Smooth muscle cell (in vitro differentiated cells): Measurements from ENCODE around the gene SLC28A1. TPM values are rescaled to one million over a fixed set of nuclear protein-coding genes. Genes with fewer than 3 reads are reported as not detected.

Experiments used
- DNase-seq: peaks from one replicate; lab custom pipeline; 2025; ENCODE audit not compliant: unreplicated experiment; lab: John Stamatoyannopoulos, UW
- H2AFZ ChIP-seq: fragments of 200-600 bp; sonication (generic); 2 replicates; pipeline ENCODE4 v1.6.0; 2016; ENCODE audit warnings: antibody characterized with exemption, low read depth, mild to moderate bottlenecking
- H3F3A ChIP-seq: fragments of 200-600 bp; sonication (generic); 2 replicates; pipeline ENCODE4 v1.6.0; 2017; ENCODE audit warnings: antibody characterized with exemption, low read depth
- H3K27ac ChIP-seq: fragments of 200-600 bp; sonication (generic); 2 replicates; pipeline ENCODE4 v1.5.1; 2016; ENCODE audit warnings: low read depth, mild to moderate bottlenecking
- H3K27me3 ChIP-seq: fragments of 200-600 bp; sonication (generic); 2 replicates; pipeline ENCODE4 v1.6.1; 2016; ENCODE audit warnings: low read depth, mild to moderate bottlenecking
- H3K36me3 ChIP-seq: fragments of 200-600 bp; sonication (generic); 2 replicates; pipeline ENCODE4 v1.5.1; 2016; ENCODE audit warnings: low read depth
- H3K4me1 ChIP-seq: fragments of 200-600 bp; sonication (generic); 2 replicates; pipeline ENCODE4 v1.5.1; 2016; ENCODE audit warnings: low read depth
- H3K4me2 ChIP-seq: fragments of 200-600 bp; sonication (generic); 2 replicates; pipeline ENCODE4 v1.6.0; 2016; ENCODE audit warnings: mild to moderate bottlenecking
- H3K4me3 ChIP-seq: fragments of 200-600 bp; sonication (generic); 2 replicates; pipeline ENCODE4 v1.5.1; 2016; ENCODE audit warnings: mild to moderate bottlenecking
- H3K79me2 ChIP-seq: fragments of 200-600 bp; sonication (generic); 2 replicates; pipeline ENCODE4 v1.6.0; 2016; ENCODE audit warnings: low read depth, mild to moderate bottlenecking
- H3K9ac ChIP-seq: fragments of 200-600 bp; sonication (generic); 2 replicates; pipeline ENCODE4 v1.6.0; 2016; ENCODE audit warnings: low read depth
- H3K9me3 ChIP-seq: fragments of 200-600 bp; sonication (generic); replicated peaks from 2 replicates; pipeline ENCODE4 v1.5.1; 2016; ENCODE audit warnings: low read depth
- H4K20me1 ChIP-seq: fragments of 200-600 bp; sonication (generic); 2 replicates; pipeline ENCODE4 v1.6.0; 2016; ENCODE audit warnings: low read depth
- CTCF ChIP-seq: fragments of 200-600 bp; sonication (generic); IDR thresholded peaks from 2 replicates; pipeline ENCODE4 v1.5.1; 2017; ENCODE audit warnings: borderline replicate concordance, mild to moderate bottlenecking, antibody characterized with exemption; ENCODE audit not compliant: insufficient read depth, poor library complexity, severe bottlenecking
- WGBS: methylation state at CpG from one replicate; pipeline ENCODE4 v1.1.7; 2016; ENCODE audit warnings: low lambda C conversion rate; 5-methylcytosine and 5-hydroxymethylcytosine counted together
- polyA plus RNA-seq: library from polyadenylated mRNA; unstranded; fragments of >200 nt; fragmentation: Nextera tagmentation; extraction: Ambion mirVana; gene quantifications from 2 replicates; pipeline ENCODE4 v1.2.1, GENCODE V29; 2016
- total RNA-seq: library from RNA; depleted of rRNA; stranded (reverse); fragments of >200 nt; gene quantifications from 2 replicates; pipeline ENCODE4 v1.2.3, GENCODE V29; 2014

SLC28A1 gene
- total and polyA plus RNA-seq, 2 experiments from 2014 or later = 0.09 TPM; not detected in 1

GRCh38 chr15:84988909-84989644 is 104.6 kb downstream of the SLC28A1 start:
- Histone ChIP-seq H3K4me3 (no peak overlapping the region), H3K4me2 (no peak overlapping the region), H3K9me3 (no peaks in the 10 kb centered on the region), H3F3A (no peaks in the 10 kb centered on the region), H3K9ac (no peak overlapping the region), H3K27ac (no peak overlapping the region), H3K4me1 (no peaks in the 10 kb centered on the region), H3K36me3 (no peaks in the 10 kb centered on the region), H4K20me1 (peaks cover 99% of the 10 kb centered on the region), H3K27me3 (no peaks in the 10 kb centered on the region), H2AFZ (no peak overlapping the region), H3K79me2 (peaks cover 63% of the 10 kb centered on the region)
- WGBS = 90% methylated on average over 2 of the region's 2 CpGs
- TF ChIP-seq CTCF = no peak
- no peak for DNase-seq

GRCh38 chr15:84990507-84990906 is 106.0 kb downstream of the SLC28A1 start:
- no peak for DNase-seq
- Histone ChIP-seq H3K27me3 (no peaks in the 10 kb centered on the region), H4K20me1 (peaks cover 99% of the 10 kb centered on the region), H3K9ac (no peak overlapping the region), H3K4me1 (no peaks in the 10 kb centered on the region), H3K9me3 (no peaks in the 10 kb centered on the region), H3K36me3 (no peaks in the 10 kb centered on the region), H3K4me2 (no peak overlapping the region), H3F3A (no peaks in the 10 kb centered on the region), H2AFZ (no peak overlapping the region), H3K4me3 (no peak overlapping the region), H3K79me2 (peaks cover 57% of the 10 kb centered on the region), H3K27ac (no peak overlapping the region)
- WGBS = 79% methylated on average over 1 of the region's 1 CpG
- no peak for TF ChIP-seq CTCF

DNA sequence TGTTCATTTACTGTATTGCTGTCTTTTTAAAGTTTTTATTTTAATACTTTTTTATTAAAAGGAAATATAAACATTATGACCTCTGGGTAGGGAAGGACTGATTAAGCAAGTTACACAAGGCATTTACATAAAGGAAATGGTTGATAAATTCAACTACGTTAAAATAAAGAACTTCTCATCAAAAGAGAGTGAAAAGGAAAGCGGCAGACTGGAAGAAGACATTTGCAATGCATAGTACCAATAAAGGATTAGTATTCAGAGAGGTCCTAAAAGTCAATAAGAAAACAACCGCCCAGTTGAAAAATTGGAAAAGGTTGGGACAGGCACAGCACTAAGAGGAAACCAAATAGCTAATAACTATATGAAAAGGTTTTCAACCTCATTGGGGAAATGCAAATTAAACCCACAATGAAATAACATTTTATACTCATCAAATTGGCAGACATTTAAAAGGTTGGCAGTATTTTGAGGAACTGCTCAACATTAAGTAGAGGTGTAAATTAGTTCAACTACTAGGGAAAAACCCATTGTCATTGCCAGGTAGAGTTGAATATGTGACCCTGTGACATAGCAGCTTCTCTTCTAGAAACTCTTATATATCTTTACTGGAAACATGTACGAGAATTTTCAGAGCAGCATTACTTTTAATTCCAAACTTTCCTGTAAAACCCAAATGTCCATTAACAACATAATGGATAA is 106.7 kb downstream of the SLC28A1 start:
- peaks cover 98% of the 10 kb centered on the region for H4K20me1 ChIP-seq
- no peaks in the 10 kb centered on the region for H3K4me1 ChIP-seq
- no peak overlapping the region for H2AFZ ChIP-seq
- WGBS = 92% methylated on average over 4 of the region's 4 CpGs
- no peak overlapping the region for H3K4me3 ChIP-seq
- H3K79me2 ChIP-seq = peaks cover 55% of the 10 kb centered on the region
- no peak overlapping the region for H3K9ac ChIP-seq
- no peak overlapping the region for H3K27ac ChIP-seq
- no peak overlapping the region for H3K4me2 ChIP-seq
- no peak for TF ChIP-seq CTCF
- H3F3A ChIP-seq = no peaks in the 10 kb centered on the region
- H3K27me3 ChIP-seq = no peaks in the 10 kb centered on the region
- H3K36me3 ChIP-seq = no peaks in the 10 kb centered on the region
- DNase-seq = no peak
- H3K9me3 ChIP-seq = no peaks in the 10 kb centered on the region
